ENCODE results near the gene UQCR11.

UQCR11 gene

GRCh38 chr19:1612114-1613086, 7.1 kb upstream of the UQCR11 start:
- Histone ChIP-seq H3K4me1 (ENCODE audit: insufficient read depth, poor library complexity, severe bottlenecking) (no peaks in the 10 kb centered on the region), H3K27ac (ENCODE audit: poor library complexity, severe bottlenecking) (no peak overlapping the region)
- DNase-seq (ENCODE audit: low spot score): no peak

GRCh38 chr19:1611353-1611752, 6.1 kb upstream of the UQCR11 start:
- Histone ChIP-seq H3K4me3 (ENCODE audit: severe bottlenecking) (no peak overlapping the region), H3K36me3 (ENCODE audit: low read depth) (peaks cover 22% of the 10 kb centered on the region), H3K27ac (ENCODE audit: poor library complexity, severe bottlenecking) (no peak overlapping the region), H3K4me1 (ENCODE audit: insufficient read depth, poor library complexity, severe bottlenecking) (no peaks in the 10 kb centered on the region), H3K9me3 (ENCODE audit: severe bottlenecking) (no peaks in the 10 kb centered on the region), H3K27me3 (ENCODE audit: insufficient read depth, poor library complexity, severe bottlenecking) (no peaks in the 10 kb centered on the region)
- ATAC-seq (ENCODE audit: low read depth) (no peak), DNase-seq (ENCODE audit: low spot score) (no peak)
- no peak for TF ChIP-seq CTCF (IDR thresholded peaks at IDR 0.05; ENCODE audit: poor library complexity, severe bottlenecking)

More at GRCh38 chr19:1612114-1613086, 7.1 kb upstream of the UQCR11 start:
- Histone ChIP-seq H3K4me3 (ENCODE audit: severe bottlenecking) (no peak overlapping the region), H3K36me3 (ENCODE audit: low read depth) (peaks cover 31% of the 10 kb centered on the region), H3K9me3 (ENCODE audit: severe bottlenecking) (no peaks in the 10 kb centered on the region), H3K27me3 (ENCODE audit: insufficient read depth, poor library complexity, severe bottlenecking) (no peaks in the 10 kb centered on the region)
- no peak for ATAC-seq (ENCODE audit: low read depth)
- no peak for TF ChIP-seq CTCF (IDR thresholded peaks at IDR 0.05; ENCODE audit: poor library complexity, severe bottlenecking)

GRCh38 chr19:1610579-1610978, 5.3 kb upstream of the UQCR11 start:
- no peak overlapping the region for H3K27ac ChIP-seq (ENCODE audit: poor library complexity, severe bottlenecking)
- no peaks in the 10 kb centered on the region for H3K4me1 ChIP-seq (ENCODE audit: insufficient read depth, poor library complexity, severe bottlenecking)
- no peak overlapping the region for H3K4me3 ChIP-seq (ENCODE audit: severe bottlenecking)
- ATAC-seq (ENCODE audit: low read depth): no peak
- H3K9me3 ChIP-seq (ENCODE audit: severe bottlenecking): no peaks in the 10 kb centered on the region
- peaks cover 16% of the 10 kb centered on the region for H3K36me3 ChIP-seq (ENCODE audit: low read depth)
- no peaks in the 10 kb centered on the region for H3K27me3 ChIP-seq (ENCODE audit: insufficient read depth, poor library complexity, severe bottlenecking)
- no peak for DNase-seq (ENCODE audit: low spot score)
- TF ChIP-seq CTCF (IDR thresholded peaks at IDR 0.05; ENCODE audit: poor library complexity, severe bottlenecking): no peak

GRCh38 chr19:1609680-1610474, 4.6 kb upstream of the UQCR11 start:
- H3K36me3 ChIP-seq (ENCODE audit: low read depth): peaks cover 12% of the 10 kb centered on the region
- DNase-seq (ENCODE audit: low spot score) (no peak), ATAC-seq (ENCODE audit: low read depth) (no peak)
- no peak for TF ChIP-seq CTCF (IDR thresholded peaks at IDR 0.05; ENCODE audit: poor library complexity, severe bottlenecking)
- H3K4me3 ChIP-seq (ENCODE audit: severe bottlenecking): no peak overlapping the region
- H3K27ac ChIP-seq (ENCODE audit: poor library complexity, severe bottlenecking): no peak overlapping the region
- no peaks in the 10 kb centered on the region for H3K4me1 ChIP-seq (ENCODE audit: insufficient read depth, poor library complexity, severe bottlenecking)
- H3K27me3 ChIP-seq (ENCODE audit: insufficient read depth, poor library complexity, severe bottlenecking): no peaks in the 10 kb centered on the region
- H3K9me3 ChIP-seq (ENCODE audit: severe bottlenecking): no peaks in the 10 kb centered on the region
